CD4-positive, alpha-beta T cell (primary cell): ENCODE data around the gene LIN54. TPM values are rescaled to one million over a fixed set of nuclear protein-coding genes. Genes with fewer than 3 reads are reported as not detected.
A peak's percentile ranks its signal among the peaks of the same experiment; 100 is the strongest.

ENCODE experiments used
- ATAC-seq: fragments of 200-7000 bp; cut with Tn5 transposase; one replicate; pipeline ENCODE4 v1.10.0; 2022; ENCODE audit warnings: mild to moderate bottlenecking; ENCODE audit not compliant: poor library complexity
- CTCF ChIA-PET: fragments of 350-600 bp; sonication (Branson Sonifier 250); formaldehyde crosslinking; loops from one replicate; lab custom pipeline; 2021; ENCODE audit warnings: antibody characterized with exemption, inconsistent platforms; lab: Charles Lee
- POLR2A ChIA-PET: fragments of 350-600 bp; sonication (Branson Sonifier 250); formaldehyde crosslinking; loops from one replicate; lab custom pipeline; 2021; ENCODE audit warnings: antibody characterized with exemption, inconsistent platforms; lab: Charles Lee
- DNase-seq, 14 experiments: peaks; one replicate each; pipeline ENCODE4 v3.0.0-alpha.2; 2013 to 2020; ENCODE audit warnings: mixed read lengths in 2 of 14
- H3K27ac ChIP-seq, 2 donors: one replicate each; pipeline versions ENCODE4 v1.5.1 to v1.7.0; 2013; ENCODE audit warnings: low read length in 2 of 2, low read depth in 1 of 2, mild to moderate bottlenecking in 1 of 2
- H3K27me3 ChIP-seq, 2 experiments: 1 replicate in 1 of 2; 2 replicates in 1 of 2; pipeline versions ENCODE4 v1.6.1 to v1.7.0; 2013; ENCODE audit warnings: low read length in 2 of 2, control low read depth in 1 of 2, mild to moderate bottlenecking in 1 of 2, moderate library complexity in 1 of 2; ENCODE audit not compliant: insufficient read depth in 2 of 2, control insufficient read depth in 1 of 2
- H3K36me3 ChIP-seq: one replicate; pipeline ENCODE4 v1.6.1; 2013; ENCODE audit warnings: low read length, control low read depth; ENCODE audit not compliant: insufficient read depth
- H3K4me1 ChIP-seq: one replicate; pipeline ENCODE4 v1.6.1; 2013; ENCODE audit warnings: low read length, control low read depth; ENCODE audit not compliant: insufficient read depth
- H3K4me3 ChIP-seq: one replicate; pipeline ENCODE4 v1.5.1; 2013; ENCODE audit warnings: mild to moderate bottlenecking, low read length, moderate library complexity
- H3K9me3 ChIP-seq, 2 experiments: 1 replicate in 1 of 2; 2 replicates in 1 of 2; pipeline versions ENCODE4 v1.6.1 to v1.7.0; 2013; ENCODE audit warnings: low read length in 2 of 2, mild to moderate bottlenecking in 2 of 2, control low read depth in 1 of 2, moderate library complexity in 1 of 2; ENCODE audit not compliant: control insufficient read depth in 1 of 2, insufficient read depth in 1 of 2
- H3K27ac Mint-ChIP-seq: one replicate; pipeline ENCODE4 v1.8.0; 2020; ENCODE audit warnings: mixed read lengths
- H3K27me3 Mint-ChIP-seq: one replicate; pipeline ENCODE4 v1.8.0; 2021; ENCODE audit warnings: mixed read lengths
- H3K36me3 Mint-ChIP-seq: one replicate; pipeline ENCODE4 v1.8.0; 2021; ENCODE audit warnings: low read depth, mixed read lengths
- H3K4me1 Mint-ChIP-seq: one replicate; pipeline ENCODE4 v1.8.0; 2021; ENCODE audit warnings: low read depth, mixed read lengths
- H3K4me3 Mint-ChIP-seq: one replicate; pipeline ENCODE4 v1.8.0; 2020; ENCODE audit warnings: mild to moderate bottlenecking, mixed read lengths
- H3K9me3 Mint-ChIP-seq: one replicate; pipeline ENCODE4 v1.8.0; 2020; ENCODE audit warnings: mixed read lengths
- CTCF ChIP-seq: fragments of 200-600 bp; IDR thresholded peaks from one replicate; pipeline ENCODE4 v1.8.0; 2022; ENCODE audit warnings: antibody characterized with exemption, mild to moderate bottlenecking
- intact Hi-C, 2 experiments: fragments of 100-400 bp; cut with DNase I in 1 of 2; cut with micrococcal nuclease in 1 of 2; formaldehyde crosslinking; loops; one replicate each; pipeline versions ENCODE4 v1.15.1 to v1.9.0; 2023 to 2025; cut with DNase I, micrococcal nuclease
- total RNA-seq, 174 experiments: library from RNA in 2 of 174; stranded (reverse) in 2 of 174; gene quantifications; one replicate each; pipeline ENCODE4 v1.2.3 and lab custom pipeline; 2021 to 2026

The LIN54 gene
- total RNA-seq, 2 experiments from 2014 or later: 11.0 to 12.1 TPM

GRCh38 chr4:82890528-82890900 is 120.1 kb downstream of the LIN54 start:
- Histone ChIP-seq H3K27ac (peak overlapping the region; percentile 87 to 95), H3K27me3 (no peaks in the 10 kb centered on the region), H3K4me1 (peaks cover 11% of the 10 kb centered on the region), H3K9me3 (no peaks in the 10 kb centered on the region), H3K36me3 (peaks cover 19% of the 10 kb centered on the region), H3K4me3 (peak overlapping the region; percentile 93)
- H3K27me3 Mint-ChIP-seq: no peaks in the 10 kb centered on the region
- no peaks in the 10 kb centered on the region for H3K9me3 Mint-ChIP-seq
- ATAC-seq (peak; percentile 1), DNase-seq (no peak)
- peak overlapping the region; percentile 91 for H3K4me3 Mint-ChIP-seq
- POLR2A ChIA-PET: interaction anchor here (0.8 to 4.2 kb wide), 8 partner anchors 10 to 565 kb away, joined by 3 to 51 read pairs (median 4); partner anchors contain the start of genes COPS4, HELQ, HNRNPDL and MRPS18C
- H3K36me3 Mint-ChIP-seq: peaks cover 52% of the 10 kb centered on the region
- peaks cover 55% of the 10 kb centered on the region for H3K4me1 Mint-ChIP-seq
- CTCF ChIA-PET: no interaction called here
- no peak for TF ChIP-seq CTCF
- intact Hi-C loops: loop anchor here (2.0 to 10.0 kb wide), 3 partner anchors 120 to 606 kb away; partner anchors contain the start of genes LIN54 (in 2 of the 2), HELQ (in 1 of the 2) and MRPS18C (in 1 of the 2)
- H3K27ac Mint-ChIP-seq: peak overlapping the region; percentile 99

- POLR2A ChIA-PET: interaction anchor here (1.3 to 4.2 kb wide), 3 partner anchors 11 to 146 kb away, joined by 5 to 51 read pairs (median 9); partner anchors contain the start of genes COPS4 and THAP9
- Histone ChIP-seq H3K4me1 (peaks cover 11% of the 10 kb centered on the region), H3K36me3 (peaks cover 11% of the 10 kb centered on the region), H3K27ac (no peak overlapping the region), H3K27me3 (no peaks in the 10 kb centered on the region), H3K9me3 (no peaks in the 10 kb centered on the region), H3K4me3 (peak overlapping the region; percentile 93)
- no peaks in the 10 kb centered on the region for H3K9me3 Mint-ChIP-seq
- peak overlapping the region; percentile 91 for H3K4me3 Mint-ChIP-seq
- H3K27ac Mint-ChIP-seq: peak overlapping the region; percentile 99
- H3K4me1 Mint-ChIP-seq: peaks cover 62% of the 10 kb centered on the region
- ATAC-seq (no peak), DNase-seq (no peak)
- H3K36me3 Mint-ChIP-seq: peaks cover 50% of the 10 kb centered on the region
- CTCF ChIA-PET: interaction anchor here (0.7 to 1.6 kb wide), 5 partner anchors 10 to 459 kb away, joined by 3 to 5 read pairs (median 4); partner anchors contain the start of gene HNRNPDL
- no peaks in the 10 kb centered on the region for H3K27me3 Mint-ChIP-seq
- no peak for TF ChIP-seq CTCF
- intact Hi-C loops: no loop called here
These were observed 121.3 kb downstream of the LIN54 start for GRCh38 chr4:82889287-82889686.

GRCh38 chr4:82886147-82886942 is 124.3 kb downstream of the LIN54 start:
- intact Hi-C loops: no loop called here
- DNase-seq (no peak), ATAC-seq (no peak)
- H3K9me3 ChIP-seq: no peaks in the 10 kb centered on the region
- no peak overlapping the region for H3K27ac Mint-ChIP-seq
- ChIA-PET POLR2A (interaction anchor here (1.0 to 1.1 kb wide), 2 partner anchors 43 to 398 kb away, joined by 3 to 5 read pairs; partner anchors contain the start of gene COQ2), CTCF (no interaction called here)
- H3K27me3 ChIP-seq: no peaks in the 10 kb centered on the region
- TF ChIP-seq CTCF: no peak
- H3K36me3 ChIP-seq: peaks cover 10% of the 10 kb centered on the region
- H3K4me3 ChIP-seq: no peak overlapping the region
- no peaks in the 10 kb centered on the region for H3K9me3 Mint-ChIP-seq
- no peak overlapping the region for H3K4me3 Mint-ChIP-seq
- H3K27ac ChIP-seq: no peak overlapping the region
- H3K4me1 ChIP-seq: peaks cover 13% of the 10 kb centered on the region
- peaks cover 69% of the 10 kb centered on the region for H3K4me1 Mint-ChIP-seq
- no peaks in the 10 kb centered on the region for H3K27me3 Mint-ChIP-seq
- H3K36me3 Mint-ChIP-seq: peaks cover 57% of the 10 kb centered on the region
